ENCODE measurements around the gene SLC25A28.

SLC25A28 gene

DNA sequence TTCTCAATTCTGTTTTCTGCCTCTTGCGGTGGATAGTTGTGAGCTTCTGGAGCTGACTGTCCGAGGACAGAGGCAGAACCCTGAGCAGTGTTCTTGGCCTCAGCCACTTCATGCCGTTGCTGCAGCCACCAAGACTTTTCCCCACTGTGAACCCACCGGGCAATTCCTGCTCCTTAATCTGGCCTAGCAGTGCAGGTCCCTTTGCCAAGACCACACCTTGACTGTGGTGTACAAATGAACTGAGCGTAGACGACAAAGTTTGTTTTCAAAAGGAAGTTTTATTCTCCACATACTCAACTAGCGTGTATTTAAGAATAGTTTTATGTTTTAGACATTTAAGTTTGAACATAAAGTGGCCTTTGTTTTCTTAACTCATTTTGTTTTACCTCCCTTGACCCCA, 29.4 kb downstream of the SLC25A28 start:
- no peak for DNase-seq (ENCODE audit: low spot score)
- Mint-ChIP-seq H3K27me3 (ENCODE audit: low read depth) (peaks cover 10% of the 10 kb centered on the region), H3K27ac (no peak overlapping the region), H3K4me3 (no peak overlapping the region), H3K36me3 (ENCODE audit: low read depth) (no peaks in the 10 kb centered on the region), H3K4me1 (ENCODE audit: low read depth) (no peaks in the 10 kb centered on the region), H3K9me3 (no peaks in the 10 kb centered on the region)

DNA sequence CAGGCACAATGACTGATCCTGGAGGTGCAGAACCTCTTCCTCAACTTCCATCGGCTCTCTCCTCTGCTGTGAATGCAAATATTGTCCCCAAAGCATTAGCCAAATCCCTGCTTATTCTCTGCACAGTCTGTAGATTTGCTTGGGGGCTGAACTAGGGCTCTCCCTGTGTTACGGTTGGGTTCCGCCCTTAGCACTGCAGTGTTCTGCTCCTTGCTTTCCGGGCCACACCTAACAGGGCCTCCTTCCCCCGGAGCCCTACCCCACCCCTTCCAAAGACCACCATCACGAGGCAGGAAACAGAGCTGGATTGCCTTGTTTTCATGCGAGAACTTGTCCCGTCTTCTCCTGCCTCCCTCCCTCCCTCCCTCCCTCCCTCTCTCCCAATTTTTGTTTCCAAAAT, 36.6 kb downstream of the SLC25A28 start:
- Mint-ChIP-seq H3K27ac (no peak overlapping the region), H3K4me1 (ENCODE audit: low read depth) (no peaks in the 10 kb centered on the region), H3K27me3 (ENCODE audit: low read depth) (peaks cover 12% of the 10 kb centered on the region), H3K4me3 (no peak overlapping the region), H3K36me3 (ENCODE audit: low read depth) (no peaks in the 10 kb centered on the region), H3K9me3 (no peaks in the 10 kb centered on the region)
- DNase-seq (ENCODE audit: low spot score), result no peak

- H3K9me3 Mint-ChIP-seq, result no peaks in the 10 kb centered on the region
- H3K36me3 Mint-ChIP-seq (ENCODE audit: low read depth), result no peaks in the 10 kb centered on the region
- no peak overlapping the region for H3K4me3 Mint-ChIP-seq
- no peaks in the 10 kb centered on the region for H3K4me1 Mint-ChIP-seq (ENCODE audit: low read depth)
- H3K27ac Mint-ChIP-seq, result no peak overlapping the region
- H3K27me3 Mint-ChIP-seq (ENCODE audit: low read depth), result peaks cover 6% of the 10 kb centered on the region
- DNase-seq (ENCODE audit: low spot score), result no peak
Observed at GRCh38 chr10:99582255-99582770, 37.9 kb downstream of the SLC25A28 start.

GRCh38 chr10:99579971-99580370, 40.3 kb downstream of the SLC25A28 start:
- peaks cover 2% of the 10 kb centered on the region for H3K27me3 Mint-ChIP-seq (ENCODE audit: low read depth)
- no peaks in the 10 kb centered on the region for H3K9me3 Mint-ChIP-seq
- no peaks in the 10 kb centered on the region for H3K4me1 Mint-ChIP-seq (ENCODE audit: low read depth)

GRCh38 chr10:99573790-99574189, 46.4 kb downstream of the SLC25A28 start:
- no peaks in the 10 kb centered on the region for H3K9me3 Mint-ChIP-seq
- no peak overlapping the region for H3K4me3 Mint-ChIP-seq
- DNase-seq (ENCODE audit: low spot score), result no peak
- no peak overlapping the region for H3K27ac Mint-ChIP-seq
- H3K36me3 Mint-ChIP-seq (ENCODE audit: low read depth), result no peaks in the 10 kb centered on the region
- no peaks in the 10 kb centered on the region for H3K4me1 Mint-ChIP-seq (ENCODE audit: low read depth)
- peaks cover 3% of the 10 kb centered on the region for H3K27me3 Mint-ChIP-seq (ENCODE audit: low read depth)

More at GRCh38 chr10:99579971-99580370, 40.3 kb downstream of the SLC25A28 start:
- H3K4me3 Mint-ChIP-seq, result no peak overlapping the region
- no peaks in the 10 kb centered on the region for H3K36me3 Mint-ChIP-seq (ENCODE audit: low read depth)
- no peak overlapping the region for H3K27ac Mint-ChIP-seq
- DNase-seq (ENCODE audit: low spot score), result no peak

- H3K36me3 Mint-ChIP-seq (ENCODE audit: low read depth), result no peaks in the 10 kb centered on the region
- no peaks in the 10 kb centered on the region for H3K4me1 Mint-ChIP-seq (ENCODE audit: low read depth)
- peaks cover 10% of the 10 kb centered on the region for H3K27me3 Mint-ChIP-seq (ENCODE audit: low read depth)
- no peaks in the 10 kb centered on the region for H3K9me3 Mint-ChIP-seq
- H3K27ac Mint-ChIP-seq, result no peak overlapping the region
- H3K4me3 Mint-ChIP-seq, result no peak overlapping the region
- DNase-seq (ENCODE audit: low spot score), result no peak
Observed at GRCh38 chr10:99571816-99572215, 48.4 kb downstream of the SLC25A28 start.

GRCh38 chr10:99569961-99570360, 50.3 kb downstream of the SLC25A28 start:
- H3K36me3 Mint-ChIP-seq (ENCODE audit: low read depth), result no peaks in the 10 kb centered on the region
- peaks cover 13% of the 10 kb centered on the region for H3K27me3 Mint-ChIP-seq (ENCODE audit: low read depth)
- no peak overlapping the region for H3K27ac Mint-ChIP-seq

GRCh38 chr10:99569253-99569939, 50.8 kb downstream of the SLC25A28 start:
- no peak overlapping the region for H3K27ac Mint-ChIP-seq

More at GRCh38 chr10:99569961-99570360, 50.3 kb downstream of the SLC25A28 start:
- Mint-ChIP-seq H3K4me1 (ENCODE audit: low read depth) (no peaks in the 10 kb centered on the region), H3K9me3 (no peaks in the 10 kb centered on the region), H3K4me3 (no peak overlapping the region)
- no peak for DNase-seq (ENCODE audit: low spot score)

GRCh38 chr10:99565166-99565565, 55.1 kb downstream of the SLC25A28 start:
- Mint-ChIP-seq H3K36me3 (ENCODE audit: low read depth) (no peaks in the 10 kb centered on the region), H3K9me3 (no peaks in the 10 kb centered on the region), H3K4me3 (no peak overlapping the region), H3K27ac (no peak overlapping the region), H3K27me3 (ENCODE audit: low read depth) (peaks cover 24% of the 10 kb centered on the region), H3K4me1 (ENCODE audit: low read depth) (no peaks in the 10 kb centered on the region)
- no peak for DNase-seq (ENCODE audit: low spot score)

More at GRCh38 chr10:99569253-99569939, 50.8 kb downstream of the SLC25A28 start:
- Mint-ChIP-seq H3K4me3 (no peak overlapping the region), H3K9me3 (no peaks in the 10 kb centered on the region), H3K36me3 (ENCODE audit: low read depth) (no peaks in the 10 kb centered on the region), H3K4me1 (ENCODE audit: low read depth) (no peaks in the 10 kb centered on the region), H3K27me3 (ENCODE audit: low read depth) (peaks cover 13% of the 10 kb centered on the region)
- no peak for DNase-seq (ENCODE audit: low spot score)

GRCh38 chr10:99564361-99564760, 55.9 kb downstream of the SLC25A28 start:
- Mint-ChIP-seq H3K36me3 (ENCODE audit: low read depth) (no peaks in the 10 kb centered on the region), H3K27me3 (ENCODE audit: low read depth) (peaks cover 24% of the 10 kb centered on the region), H3K27ac (no peak overlapping the region), H3K4me1 (ENCODE audit: low read depth) (no peaks in the 10 kb centered on the region), H3K4me3 (no peak overlapping the region), H3K9me3 (no peaks in the 10 kb centered on the region)
- no peak for DNase-seq (ENCODE audit: low spot score)

- peaks cover 24% of the 10 kb centered on the region for H3K27me3 Mint-ChIP-seq (ENCODE audit: low read depth)
- H3K36me3 Mint-ChIP-seq (ENCODE audit: low read depth), result no peaks in the 10 kb centered on the region
- H3K9me3 Mint-ChIP-seq, result no peaks in the 10 kb centered on the region
- DNase-seq (ENCODE audit: low spot score), result no peak
- no peak overlapping the region for H3K27ac Mint-ChIP-seq
- no peaks in the 10 kb centered on the region for H3K4me1 Mint-ChIP-seq (ENCODE audit: low read depth)
- H3K4me3 Mint-ChIP-seq, result no peak overlapping the region
Observed at GRCh38 chr10:99562631-99563030, 57.6 kb downstream of the SLC25A28 start.
